CD4-positive, alpha-beta T cell (primary cell): ENCODE results near the gene CERK. TPM values are rescaled to one million over a fixed set of nuclear protein-coding genes. Genes with fewer than 3 reads are reported as not detected.

Source experiments
- ATAC-seq: fragments of 200-7000 bp; cut with Tn5 transposase; one replicate; pipeline ENCODE4 v1.10.0; 2022; ENCODE audit warnings: mild to moderate bottlenecking; ENCODE audit not compliant: poor library complexity
- CTCF ChIA-PET: fragments of 350-600 bp; sonication (Branson Sonifier 250); formaldehyde crosslinking; loops from one replicate; lab custom pipeline; 2021; ENCODE audit warnings: antibody characterized with exemption, inconsistent platforms; lab: Charles Lee
- POLR2A ChIA-PET: fragments of 350-600 bp; sonication (Branson Sonifier 250); formaldehyde crosslinking; loops from one replicate; lab custom pipeline; 2021; ENCODE audit warnings: antibody characterized with exemption, inconsistent platforms; lab: Charles Lee
- DNase-seq, 14 experiments: peaks; one replicate each; pipeline ENCODE4 v3.0.0-alpha.2; 2013 to 2020; ENCODE audit warnings: mixed read lengths in 2 of 14
- H3K27ac ChIP-seq, 2 donors: one replicate each; pipeline versions ENCODE4 v1.5.1 to v1.7.0; 2013; ENCODE audit warnings: low read length in 2 of 2, low read depth in 1 of 2, mild to moderate bottlenecking in 1 of 2
- H3K27me3 ChIP-seq, 2 experiments: 1 replicate in 1 of 2; 2 replicates in 1 of 2; pipeline versions ENCODE4 v1.6.1 to v1.7.0; 2013; ENCODE audit warnings: low read length in 2 of 2, control low read depth in 1 of 2, mild to moderate bottlenecking in 1 of 2, moderate library complexity in 1 of 2; ENCODE audit not compliant: insufficient read depth in 2 of 2, control insufficient read depth in 1 of 2
- H3K36me3 ChIP-seq: one replicate; pipeline ENCODE4 v1.6.1; 2013; ENCODE audit warnings: low read length, control low read depth; ENCODE audit not compliant: insufficient read depth
- H3K4me1 ChIP-seq: one replicate; pipeline ENCODE4 v1.6.1; 2013; ENCODE audit warnings: low read length, control low read depth; ENCODE audit not compliant: insufficient read depth
- H3K4me3 ChIP-seq: one replicate; pipeline ENCODE4 v1.5.1; 2013; ENCODE audit warnings: mild to moderate bottlenecking, low read length, moderate library complexity
- H3K9me3 ChIP-seq, 2 experiments: 1 replicate in 1 of 2; 2 replicates in 1 of 2; pipeline versions ENCODE4 v1.6.1 to v1.7.0; 2013; ENCODE audit warnings: low read length in 2 of 2, mild to moderate bottlenecking in 2 of 2, control low read depth in 1 of 2, moderate library complexity in 1 of 2; ENCODE audit not compliant: control insufficient read depth in 1 of 2, insufficient read depth in 1 of 2
- H3K27ac Mint-ChIP-seq: one replicate; pipeline ENCODE4 v1.8.0; 2020; ENCODE audit warnings: mixed read lengths
- H3K27me3 Mint-ChIP-seq: one replicate; pipeline ENCODE4 v1.8.0; 2021; ENCODE audit warnings: mixed read lengths
- H3K36me3 Mint-ChIP-seq: one replicate; pipeline ENCODE4 v1.8.0; 2021; ENCODE audit warnings: low read depth, mixed read lengths
- H3K4me1 Mint-ChIP-seq: one replicate; pipeline ENCODE4 v1.8.0; 2021; ENCODE audit warnings: low read depth, mixed read lengths
- H3K4me3 Mint-ChIP-seq: one replicate; pipeline ENCODE4 v1.8.0; 2020; ENCODE audit warnings: mild to moderate bottlenecking, mixed read lengths
- H3K9me3 Mint-ChIP-seq: one replicate; pipeline ENCODE4 v1.8.0; 2020; ENCODE audit warnings: mixed read lengths
- intact Hi-C, 2 experiments: fragments of 100-400 bp; cut with DNase I in 1 of 2; cut with micrococcal nuclease in 1 of 2; formaldehyde crosslinking; loops; one replicate each; pipeline versions ENCODE4 v1.15.1 to v1.9.0; 2023 to 2025; cut with DNase I, micrococcal nuclease
- total RNA-seq, 174 experiments: library from RNA in 2 of 174; stranded (reverse) in 2 of 174; gene quantifications; one replicate each; pipeline ENCODE4 v1.2.3 and lab custom pipeline; 2021 to 2026
- TF ChIP-seq, protein P1 (sequence below): fragments of 200-600 bp; IDR thresholded peaks from one replicate; pipeline ENCODE4 v1.8.0; 2022; ENCODE audit warnings: antibody characterized with exemption, mild to moderate bottlenecking

Gene CERK
- total RNA-seq, 2 experiments from 2014 or later = 84.6 to 88.5 TPM

GRCh38 chr22:46753761-46754109 lies 15.7 kb upstream of the CERK start:
- Mint-ChIP-seq H3K9me3 (peaks cover 5% of the 10 kb centered on the region), H3K27me3 (no peaks in the 10 kb centered on the region), H3K27ac (peak overlapping the region; percentile 77), H3K36me3 (no peaks in the 10 kb centered on the region), H3K4me3 (no peak overlapping the region), H3K4me1 (peaks cover 35% of the 10 kb centered on the region)
- H3K27ac ChIP-seq = peak overlapping the region in 1 of 2 donors; percentile 12
- no peak for DNase-seq
- H3K4me1 ChIP-seq = peaks cover 52% of the 10 kb centered on the region
- CTCF ChIA-PET = no interaction called here
- POLR2A ChIA-PET = no interaction called here
- intact Hi-C loops = no loop called here
- peaks cover 10% of the 10 kb centered on the region in 2 experiments for H3K9me3 ChIP-seq
- H3K4me3 ChIP-seq = no peak overlapping the region
- TF ChIP-seq, protein P1, sequence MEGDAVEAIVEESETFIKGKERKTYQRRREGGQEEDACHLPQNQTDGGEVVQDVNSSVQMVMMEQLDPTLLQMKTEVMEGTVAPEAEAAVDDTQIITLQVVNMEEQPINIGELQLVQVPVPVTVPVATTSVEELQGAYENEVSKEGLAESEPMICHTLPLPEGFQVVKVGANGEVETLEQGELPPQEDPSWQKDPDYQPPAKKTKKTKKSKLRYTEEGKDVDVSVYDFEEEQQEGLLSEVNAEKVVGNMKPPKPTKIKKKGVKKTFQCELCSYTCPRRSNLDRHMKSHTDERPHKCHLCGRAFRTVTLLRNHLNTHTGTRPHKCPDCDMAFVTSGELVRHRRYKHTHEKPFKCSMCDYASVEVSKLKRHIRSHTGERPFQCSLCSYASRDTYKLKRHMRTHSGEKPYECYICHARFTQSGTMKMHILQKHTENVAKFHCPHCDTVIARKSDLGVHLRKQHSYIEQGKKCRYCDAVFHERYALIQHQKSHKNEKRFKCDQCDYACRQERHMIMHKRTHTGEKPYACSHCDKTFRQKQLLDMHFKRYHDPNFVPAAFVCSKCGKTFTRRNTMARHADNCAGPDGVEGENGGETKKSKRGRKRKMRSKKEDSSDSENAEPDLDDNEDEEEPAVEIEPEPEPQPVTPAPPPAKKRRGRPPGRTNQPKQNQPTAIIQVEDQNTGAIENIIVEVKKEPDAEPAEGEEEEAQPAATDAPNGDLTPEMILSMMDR = no peak
- ATAC-seq = no peak
- no peaks in the 10 kb centered on the region for H3K36me3 ChIP-seq
- no peaks in the 10 kb centered on the region for H3K27me3 ChIP-seq

DNA sequence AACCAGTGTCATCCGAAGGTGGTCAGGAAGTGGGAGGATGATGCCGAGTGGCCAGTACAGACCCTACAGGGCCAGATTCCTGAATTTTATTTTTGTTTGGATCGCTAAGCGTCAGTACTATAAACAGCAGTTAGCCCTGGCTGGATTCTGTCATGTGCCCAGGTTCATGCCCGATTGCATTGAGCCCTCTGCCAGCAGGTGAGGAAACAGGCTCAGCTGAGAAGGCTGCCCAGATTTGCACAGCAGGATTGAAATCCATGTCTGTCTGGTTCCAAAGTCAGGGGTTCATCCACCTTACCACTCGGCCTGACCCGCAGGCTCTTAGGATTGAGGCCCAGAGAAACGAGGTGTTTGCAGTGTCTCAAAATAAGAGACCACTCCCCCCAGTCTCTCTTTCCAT lies 15.3 kb upstream of the CERK start:
- TF ChIP-seq, protein P1 = no peak
- Mint-ChIP-seq H3K4me1 (peaks cover 35% of the 10 kb centered on the region), H3K36me3 (no peaks in the 10 kb centered on the region), H3K27me3 (no peaks in the 10 kb centered on the region), H3K27ac (no peak overlapping the region), H3K9me3 (peaks cover 5% of the 10 kb centered on the region), H3K4me3 (no peak overlapping the region)
- no peak for DNase-seq
- ATAC-seq = no peak
- Histone ChIP-seq H3K9me3 (peaks cover 10% of the 10 kb centered on the region in 2 experiments), H3K36me3 (no peaks in the 10 kb centered on the region), H3K27me3 (no peaks in the 10 kb centered on the region), H3K4me3 (no peak overlapping the region), H3K27ac (no peak overlapping the region), H3K4me1 (peaks cover 53% of the 10 kb centered on the region)
- ChIA-PET CTCF (no interaction called here), POLR2A (no interaction called here)
- intact Hi-C loops = no loop called here

DNA sequence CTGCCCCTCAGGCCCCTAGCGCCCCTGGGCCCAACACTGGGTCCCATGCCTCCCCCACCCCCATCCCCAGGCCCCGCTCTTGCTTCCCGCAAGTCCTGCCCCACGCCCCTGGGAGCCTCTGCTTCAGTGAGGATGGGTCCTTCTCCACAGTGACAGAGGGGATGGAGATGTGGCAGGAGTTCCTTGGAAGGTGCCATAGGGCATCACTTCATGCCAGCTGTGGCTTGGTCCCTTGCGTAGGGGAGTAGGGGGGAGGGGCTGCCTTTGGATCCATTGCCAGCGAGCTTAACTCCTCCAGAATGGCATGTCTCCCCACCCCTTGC lies 14.9 kb upstream of the CERK start:
- Mint-ChIP-seq H3K27me3 (no peaks in the 10 kb centered on the region), H3K4me1 (peaks cover 38% of the 10 kb centered on the region), H3K9me3 (peaks cover 5% of the 10 kb centered on the region), H3K4me3 (no peak overlapping the region), H3K36me3 (no peaks in the 10 kb centered on the region), H3K27ac (no peak overlapping the region)
- Histone ChIP-seq H3K36me3 (no peaks in the 10 kb centered on the region), H3K27me3 (no peaks in the 10 kb centered on the region), H3K9me3 (peaks cover 10% of the 10 kb centered on the region in 2 experiments), H3K4me1 (peaks cover 57% of the 10 kb centered on the region), H3K27ac (no peak overlapping the region), H3K4me3 (no peak overlapping the region)
- CTCF ChIA-PET = no interaction called here
- DNase-seq (peak in 1 of 14 experiments; percentile 14), ATAC-seq (no peak)
- TF ChIP-seq, protein P1 = no peak
- intact Hi-C loops = no loop called here
- POLR2A ChIA-PET = no interaction called here
